IMR-90 (cell line): ENCODE results near the gene PRKCG. TPM values are rescaled to one million over a fixed set of nuclear protein-coding genes. Genes with fewer than 3 reads are reported as not detected.

Experiments
- ATAC-seq: fragments of 200-7000 bp; cut with Tn5 transposase; 2 replicates; pipeline ENCODE4 v1.9.1; 2020; ENCODE audit warnings: low read depth, mild to moderate bottlenecking, moderate library complexity
- BruUV-seq: library from RNA; stranded (reverse); fragments of 400-500 nt; replicated peaks from 2 replicates; lab custom pipeline; 2021; lab: Mats Ljungman, UMichigan
- CTCF ChIA-PET: fragments of 300-600 bp; formaldehyde crosslinking; extraction: SDS; loops from one replicate; lab custom pipeline; 2021; ENCODE audit warnings: antibody characterized with exemption; lab: Yijun Ruan, JAX
- POLR2A ChIA-PET: fragments of 300-600 bp; sonication (Branson Sonifier 250); formaldehyde crosslinking; loops from one replicate; lab custom pipeline; 2022; ENCODE audit warnings: antibody characterized with exemption; ENCODE audit not compliant: unreplicated experiment; lab: Charles Lee
- DNase-seq: peaks from one replicate; pipeline ENCODE4 v3.0.0; 2013
- H2AFZ ChIP-seq: replicated peaks from 2 replicates; pipeline ENCODE3; 2013; ENCODE audit warnings: low read length, mild to moderate bottlenecking; ENCODE audit not compliant: poor library complexity
- H2AK5ac ChIP-seq: 2 replicates; pipeline ENCODE4 v1.6.1; 2013; ENCODE audit warnings: low read depth, low read length, inconsistent platforms
- H2AK9ac ChIP-seq: replicated peaks from 2 replicates; pipeline ENCODE3; 2013; ENCODE audit warnings: mild to moderate bottlenecking, low read depth, low read length, moderate library complexity; ENCODE audit not compliant: poor library complexity
- H2BK120ac ChIP-seq: 2 replicates; pipeline ENCODE4 v1.6.1; 2013; ENCODE audit warnings: low read depth, low read length, inconsistent platforms
- H2BK15ac ChIP-seq: 3 replicates; pipeline ENCODE4 v1.6.1; 2013; ENCODE audit warnings: low read depth, low read length, inconsistent platforms
- H2BK20ac ChIP-seq: 2 replicates; pipeline ENCODE4 v1.6.1; 2013; ENCODE audit warnings: low read depth, mild to moderate bottlenecking, inconsistent platforms, low read length, moderate library complexity
- H2BK5ac ChIP-seq: 2 replicates; pipeline ENCODE4 v1.6.1; 2013; ENCODE audit warnings: mild to moderate bottlenecking, low read depth, low read length, inconsistent platforms; ENCODE audit not compliant: poor library complexity, severe bottlenecking
- H3K14ac ChIP-seq: replicated peaks from 2 replicates; pipeline ENCODE4 v1.6.1; 2013; ENCODE audit warnings: low read depth, low read length, inconsistent platforms
- H3K18ac ChIP-seq: 2 replicates; pipeline ENCODE4 v1.6.1; 2013; ENCODE audit warnings: low read depth, low read length, control low read depth
- H3K23ac ChIP-seq: 2 replicates; pipeline ENCODE4 v1.6.1; 2013; ENCODE audit warnings: low read depth, low read length, inconsistent platforms
- H3K27ac ChIP-seq: 2 replicates; pipeline ENCODE4 v1.5.1; 2013; ENCODE audit warnings: mild to moderate bottlenecking, control low read depth, low read length; ENCODE audit not compliant: insufficient read depth
- H3K27me3 ChIP-seq: 2 replicates; pipeline ENCODE4 v1.6.1; 2013; ENCODE audit warnings: low read length; ENCODE audit not compliant: control insufficient read depth, insufficient read depth
- H3K36me3 ChIP-seq: 2 replicates; pipeline ENCODE4 v1.6.1; 2013; ENCODE audit warnings: low read length, mixed read lengths; ENCODE audit not compliant: control insufficient read depth, insufficient read depth
- H3K4ac ChIP-seq: 2 replicates; pipeline ENCODE4 v1.6.1; 2013; ENCODE audit warnings: low read depth, low read length, inconsistent platforms
- H3K4me1 ChIP-seq: 2 replicates; pipeline ENCODE4 v1.6.1; 2013; ENCODE audit warnings: low read length, mixed read lengths; ENCODE audit not compliant: control insufficient read depth, insufficient read depth
- H3K4me2 ChIP-seq: 2 replicates; pipeline ENCODE4 v1.6.1; 2013; ENCODE audit warnings: low read depth, mild to moderate bottlenecking, control low read depth, low read length, moderate library complexity
- H3K4me3 ChIP-seq: 2 replicates; pipeline ENCODE4 v1.5.1; 2013; ENCODE audit warnings: low read depth, mild to moderate bottlenecking, control low read depth, low read length, moderate library complexity; ENCODE audit not compliant: insufficient read depth
- H3K56ac ChIP-seq: 2 replicates; pipeline ENCODE4 v1.6.1; 2013; ENCODE audit warnings: low read length, inconsistent platforms; ENCODE audit not compliant: insufficient read depth; ENCODE audit errors: extremely low read depth
- H3K79me1 ChIP-seq, 2 experiments: 2 replicates each; pipeline ENCODE4 v1.6.1; 2013; ENCODE audit warnings: low read length in 2 of 2, inconsistent platforms in 1 of 2, low read depth in 1 of 2
- H3K9ac ChIP-seq: 2 replicates; pipeline ENCODE4 v1.6.1; 2013; ENCODE audit warnings: low read depth, low read length, control low read depth
- H3K9me1 ChIP-seq: 2 replicates; pipeline ENCODE4 v1.6.1; 2013; ENCODE audit warnings: low read length, inconsistent platforms; ENCODE audit not compliant: insufficient read depth
- H3K9me3 ChIP-seq: 2 replicates; pipeline ENCODE4 v1.6.1; 2013; ENCODE audit warnings: low read length; ENCODE audit not compliant: control insufficient read depth, insufficient read depth
- H4K20me1 ChIP-seq: 2 replicates; pipeline ENCODE4 v1.6.1; 2013; ENCODE audit warnings: low read length, inconsistent platforms; ENCODE audit not compliant: insufficient read depth
- H4K5ac ChIP-seq: 2 replicates; pipeline ENCODE4 v1.6.1; 2013; ENCODE audit warnings: mild to moderate bottlenecking, low read depth, low read length, control low read depth
- H4K8ac ChIP-seq, 2 experiments: 2 replicates each; pipeline ENCODE4 v1.6.1; 2013; ENCODE audit warnings: low read depth in 2 of 2, low read length in 2 of 2, control low read depth in 1 of 2, inconsistent platforms in 1 of 2
- H4K91ac ChIP-seq: 2 replicates; pipeline ENCODE4 v1.6.1; 2013; ENCODE audit warnings: low read depth, low read length, inconsistent platforms; ENCODE audit not compliant: insufficient read depth
- RCOR1 ChIP-seq: IDR thresholded peaks from 2 replicates; pipeline ENCODE4 v1.6.1; 2012; ENCODE audit warnings: mild to moderate bottlenecking, low read length, improper control_type of control experiment; ENCODE audit not compliant: insufficient replicate concordance
- WGBS, 2 experiments: methylation state at CpG; one replicate each; pipeline versions ENCODE4 v1.1.5 to v1.1.7; 2013; ENCODE audit warnings: missing lambda C conversion rate in 2 of 2; ENCODE audit not compliant: insufficient read length in 1 of 2; ENCODE audit errors: extremely low coverage in 2 of 2; 5-methylcytosine and 5-hydroxymethylcytosine counted together
- dilution Hi-C: fragments of 300-500 bp; cut with HindIII; formaldehyde crosslinking; loops from one replicate; pipeline ENCODE4 v1.14.3; 2018; ENCODE audit warnings: low sequenced_read_pairs; ENCODE audit not compliant: unreplicated experiment
- in situ Hi-C: fragments of 300-500 bp; cut with MboI; formaldehyde crosslinking; loops from 3 replicates; pipeline ENCODE4 v1.14.3; 2019; ENCODE audit warnings: low sequenced_read_pairs, inconsistent platforms, mixed read lengths
- intact Hi-C: fragments of 100-400 bp; cut with micrococcal nuclease; formaldehyde crosslinking; loops from 2 replicates; pipeline ENCODE4 v1.10.0; 2022
- polyA plus RNA-seq, 3 experiments: library from polyadenylated mRNA; depleted of rRNA; stranded (reverse); fragments of >200 nt; gene quantifications; 2 replicates each; pipeline ENCODE4 v1.2.3, GENCODE V29; 2012; ENCODE audit warnings: low replicate concordance in 1 of 3
- total RNA-seq: library from RNA; depleted of rRNA; stranded (reverse); fragments of >200 nt; gene quantifications from 2 replicates; pipeline ENCODE4 v1.2.3, GENCODE V29; 2012

The PRKCG gene
- total and polyA plus RNA-seq, 2 of the 4 experiments (the other 2 are of a cell fraction) = not detected

- TF ChIP-seq RCOR1 = no peak
- H3K4me1 ChIP-seq = peaks cover 5% of the 10 kb centered on the region
- peaks cover 7% of the 10 kb centered on the region for H3K9me1 ChIP-seq
- H2BK20ac ChIP-seq = no peak overlapping the region
- H3K4me3 ChIP-seq = peak overlapping the region; percentile 80
- peak overlapping the region; percentile 94 to 99 for H4K8ac ChIP-seq
- H3K79me1 ChIP-seq = peaks cover 13 to 26% of the 10 kb centered on the region in 2 experiments
- intact Hi-C loops (no loop called here), dilution Hi-C loops (no loop called here), in situ Hi-C loops (loop anchor here (10.0 kb wide), 1 partner anchor 576 kb away; no protein-coding TSS in a partner anchor)
- peak overlapping the region; percentile 98 for H3K4me2 ChIP-seq
- H2AFZ ChIP-seq = peak overlapping the region; percentile 99
- ATAC-seq (peak; percentile 4), DNase-seq (no peak)
- H2AK9ac ChIP-seq = peak overlapping the region; percentile 18
- peaks cover 31% of the 10 kb centered on the region for H4K20me1 ChIP-seq
- ChIA-PET POLR2A (no interaction called here), CTCF (no interaction called here)
- peak overlapping the region; percentile 68 for H3K27ac ChIP-seq
- no peaks in the 10 kb centered on the region for H3K9me3 ChIP-seq
- H3K14ac ChIP-seq = peak overlapping the region; percentile 95
- H4K91ac ChIP-seq = peak overlapping the region; percentile 63; the same call in 1 of the 2 replicates
- H3K18ac ChIP-seq = peak overlapping the region; percentile 30
- H2BK15ac ChIP-seq = peak overlapping the region; percentile 59; the same call in 1 of the 3 replicates
- peak overlapping the region; percentile 45; the same call in 1 of the 2 replicates for H3K56ac ChIP-seq
- H3K9ac ChIP-seq = peak overlapping the region; percentile 77
- peak overlapping the region; percentile 59; the same call in 1 of the 2 replicates for H2BK120ac ChIP-seq
- H3K23ac ChIP-seq = peak overlapping the region; percentile 51; the same call in 1 of the 2 replicates
- peaks cover 28% of the 10 kb centered on the region for H3K27me3 ChIP-seq
- H2AK5ac ChIP-seq = peak overlapping the region; percentile 57
- H4K5ac ChIP-seq = peak overlapping the region; percentile 81
- peaks cover 23% of the 10 kb centered on the region for H3K36me3 ChIP-seq
- no TSS peak for BruUV-seq
- H3K4ac ChIP-seq = peak overlapping the region; percentile 87
- WGBS, 2 experiments = no CpG with 5 or more reads among the region's 12 CpGs
- H2BK5ac ChIP-seq = no peak overlapping the region
These were observed 3.2 kb upstream of the PRKCG start for GRCh38 chr19:53878776-53879139.
